Heart right ventricle (tissue), 16 donors: ENCODE results near the gene OTOGL. TPM values are rescaled to one million over a fixed set of nuclear protein-coding genes. Genes with fewer than 3 reads are reported as not detected.
"Not testable (repeated sequence)": the region's sequence is repeated elsewhere in the genome, so short reads cannot be mapped to it uniquely, and the experiment has no call there.

ENCODE experiments used
- ATAC-seq, 8 donors: fragments of 200-7000 bp; cut with Tn5 transposase; one replicate each; pipeline ENCODE4 v1.9.1; 2020; ENCODE audit warnings: mild to moderate bottlenecking in 8 of 8, moderate library complexity in 8 of 8, moderate number of reproducible peaks in 1 of 8
- DNase-seq, 2 donors: peaks; one replicate each; pipeline ENCODE4 v3.0.0-alpha.2; 2020
- H3K27ac ChIP-seq, 10 donors: fragments of 200-600 bp; sonication (generic) in 2 of 10; one replicate each; pipeline versions ENCODE4 v1.5.0 to v1.8.0; 2020 to 2022; ENCODE audit warnings: mild to moderate bottlenecking in 3 of 10
- H3K27me3 ChIP-seq, 7 donors: fragments of 200-600 bp; one replicate each; pipeline ENCODE4 v1.8.0; 2021 to 2022; ENCODE audit warnings: mild to moderate bottlenecking in 2 of 7
- H3K36me3 ChIP-seq, 9 donors: fragments of 200-600 bp; sonication (generic) in 1 of 9; one replicate each; pipeline versions ENCODE4 v1.5.0 to v1.8.0; 2020 to 2022; ENCODE audit warnings: mild to moderate bottlenecking in 2 of 9
- H3K4me1 ChIP-seq, 9 donors: fragments of 200-600 bp; sonication (generic) in 1 of 9; one replicate each; pipeline versions ENCODE4 v1.5.0 to v1.8.0; 2020 to 2022; ENCODE audit warnings: mild to moderate bottlenecking in 4 of 9
- H3K4me3 ChIP-seq, 10 donors: fragments of 200-600 bp; sonication (generic) in 2 of 10; one replicate each; pipeline versions ENCODE4 v1.5.0 to v1.8.0; 2020 to 2022; ENCODE audit warnings: mild to moderate bottlenecking in 7 of 10, moderate library complexity in 2 of 10
- H3K9me3 ChIP-seq, 11 donors: fragments of 200-600 bp in 10 of 11; sonication (generic) in 2 of 11; one replicate each; pipeline versions ENCODE4 v1.5.0 to v1.8.0; 2013 to 2022; ENCODE audit warnings: mild to moderate bottlenecking in 2 of 11, control low read depth in 1 of 11, moderate library complexity in 1 of 11
- CTCF ChIP-seq, 9 donors: fragments of 200-600 bp; sonication (generic) in 2 of 9; IDR thresholded peaks; one replicate each; pipeline versions ENCODE4 v1.5.0 to v1.8.0; 2021 to 2022; ENCODE audit warnings: antibody characterized with exemption in 9 of 9, mild to moderate bottlenecking in 5 of 9, moderate library complexity in 1 of 9
- WGBS, 2 donors: extraction: QIAGEN DNeasy Blood & Tissue Kit; methylation state at CpG; one replicate each; pipeline ENCODE4 v1.1.7; 2013; ENCODE audit warnings: inconsistent platforms in 1 of 2; 5-methylcytosine and 5-hydroxymethylcytosine counted together
- intact Hi-C, 10 donors: fragments of 100-400 bp; cut with DNase I; formaldehyde crosslinking; loops; one replicate each; pipeline versions ENCODE4 v1.11.1 to v1.14.2; 2022
- polyA plus RNA-seq, 2 donors: library from polyadenylated mRNA; stranded (reverse); fragments of 200-250 nt; gene quantifications; one replicate each; pipeline ENCODE4 v1.2.3, GENCODE V29; 2013
- total RNA-seq, 10 donors: library from RNA; stranded (reverse); fragmentation: NEBNext Ultra II Directional in 3 of 10; extraction: Animal tissue kit (Norgen Biotek cat#: 25700) in 3 of 10; gene quantifications; one replicate each; pipeline versions ENCODE4 v1.2.1 to v1.2.4, GENCODE V29; 2021 to 2023
- donor health status: Arrhythmogenic right ventricular cardiomyopathy.
- donor health status: ischemic (EF 13 %, LVEDD 7.1; RV severe dilation, severe dysfunction).
- donor health status: healthy with polysubstance abuse.
- donor health status: DM: no; HTN: yes; CAD: no.
- donor health status: DM: no; HTN: no; CAD: no.
- donor health status: ischemic (EF 25% LVEDD 6.9; RV normal size, moderate dysfunction).
- donor health status: ischemic (EF 25% LVEDD 5.7; RV mildly dilated, moderate dysfunction).
- donor health status: healthy.
- donor health status: DM: yes; HTN: yes; CAD: no.
- donor health status: Ischemic cardiomyopathy.
- donor health status: ischemic (EF 35%, LVEDD 5.7; RV mildly dilated, moderate dysfunction).
- donor health status: nonischemic (EF 11% LVEDD 7.7; RV severe dilation, severe dysfunction).
- donor health status: DM: yes; HTN: yes; CAD: no.
- donor health status: PGD.
- donor health status: ischemic (EF 29% LVEDD 5.4; RV normal size, mild dysfunction).
- donor health status: nonischemic (EF 23%, LVEDD 6.1; RV moderate dilation, normal function).

The OTOGL gene
- total and polyA plus RNA-seq, 12 donors: 0.04 to 1.4 (median 0.24) TPM

DNA sequence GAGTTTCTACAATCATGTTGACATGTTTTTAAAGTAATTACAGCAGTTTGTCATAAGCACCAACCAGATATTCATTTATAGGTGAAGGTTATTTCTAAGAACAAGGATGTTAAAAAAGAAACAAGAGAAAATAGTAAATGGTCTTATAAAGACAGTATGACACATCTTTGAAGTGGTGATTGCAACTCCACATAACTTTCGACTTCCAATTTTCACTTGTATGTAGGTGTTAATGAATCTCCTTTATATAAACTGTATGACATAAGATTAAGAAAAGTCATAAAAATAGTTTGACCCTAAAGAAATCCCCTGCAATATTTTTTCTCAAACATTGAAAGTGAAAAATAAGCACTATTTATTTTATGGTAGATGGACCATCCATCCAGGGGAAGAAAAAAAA lies 199.9 kb downstream of the OTOGL start:
- DNase-seq: no peak
- Histone ChIP-seq H3K4me3 (no peak overlapping the region), H3K36me3 (no peaks in the 10 kb centered on the region), H3K27ac (no peak overlapping the region), H3K27me3 (no peaks in the 10 kb centered on the region), H3K4me1 (no peaks in the 10 kb centered on the region), H3K9me3 (no peaks in the 10 kb centered on the region)
- TF ChIP-seq CTCF (IDR thresholded peaks at IDR 0.05): no peak
- no peak for ATAC-seq
- intact Hi-C loops: no loop called here
- 82 to 93% methylated on average over 1 of the region's 1 CpG for WGBS, 2 donors

DNA sequence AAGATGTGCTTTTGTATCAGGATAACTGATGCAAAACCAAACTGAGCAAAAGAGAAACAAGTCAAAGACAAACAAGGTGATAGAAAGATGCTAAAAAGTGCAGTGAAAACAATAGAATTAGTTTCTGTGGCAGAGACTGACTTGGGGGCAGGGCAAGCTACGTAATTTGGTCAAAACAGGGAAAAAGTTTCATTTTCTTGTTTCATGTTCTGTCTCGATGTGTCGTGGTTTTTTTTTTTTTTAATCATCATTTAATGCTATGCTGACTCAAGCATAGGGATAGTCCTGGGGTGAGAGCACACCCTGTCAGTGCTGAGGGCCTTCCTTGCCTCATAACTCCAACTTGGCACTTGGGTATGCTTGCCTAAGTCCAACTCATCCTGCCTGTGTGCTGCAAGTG lies 200.6 kb downstream of the OTOGL start:
- Histone ChIP-seq H3K4me1 (no peaks in the 10 kb centered on the region), H3K4me3 (no peak overlapping the region), H3K9me3 (no peaks in the 10 kb centered on the region), H3K27ac (no peak overlapping the region), H3K27me3 (no peaks in the 10 kb centered on the region), H3K36me3 (no peaks in the 10 kb centered on the region)
- DNase-seq: no peak
- no peak for ATAC-seq
- intact Hi-C loops: no loop called here
- 92 to 95% methylated on average over 3 of the region's 3 CpGs for WGBS, 2 donors
- no peak for TF ChIP-seq CTCF (IDR thresholded peaks at IDR 0.05)

- 94 to 96% methylated on average over 25 to 27 of the region's 27 CpGs for WGBS, 2 donors
- H3K4me3 ChIP-seq, ATAC-seq, intact Hi-C loops, H3K27ac ChIP-seq, H3K36me3 ChIP-seq, H3K9me3 ChIP-seq, H3K4me1 ChIP-seq, H3K27me3 ChIP-seq, DNase-seq: not testable (repeated sequence)
Measured at GRCh38 chr12:80307436-80307835, 208.1 kb downstream of the OTOGL start.

- peak in 1 of 9 donors; percentile 14 for TF ChIP-seq CTCF (IDR thresholded peaks at IDR 0.05)
- DNase-seq (no peak), ATAC-seq (no peak)
- Histone ChIP-seq H3K9me3 (no peaks in the 10 kb centered on the region), H3K4me3 (no peak overlapping the region), H3K4me1 (no peaks in the 10 kb centered on the region), H3K27me3 (no peaks in the 10 kb centered on the region), H3K27ac (no peak overlapping the region), H3K36me3 (no peaks in the 10 kb centered on the region)
- 43 to 56% methylated on average over 3 of the region's 3 CpGs for WGBS, 2 donors
- intact Hi-C loops: no loop called here
Measured at GRCh38 chr12:80313209-80313608, 213.9 kb downstream of the OTOGL start.

DNA sequence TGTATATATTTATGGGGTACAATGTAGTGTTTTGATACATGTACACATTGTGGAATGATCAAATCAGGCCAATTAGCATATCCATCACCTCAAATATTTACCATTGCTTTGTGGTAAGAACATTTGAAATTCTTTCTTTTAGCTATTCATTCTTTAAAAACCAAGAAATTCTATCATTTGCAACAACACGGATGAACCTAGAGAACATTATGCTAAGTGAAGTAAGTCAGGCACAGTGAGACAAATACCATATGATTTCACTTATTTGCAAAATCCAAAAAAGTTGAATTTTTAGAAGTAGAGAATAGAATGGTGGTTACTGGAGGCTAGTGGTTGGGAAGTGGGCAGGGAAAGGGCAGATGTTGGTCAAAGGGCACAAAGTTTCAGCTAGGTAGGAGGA lies 215.4 kb downstream of the OTOGL start:
- Histone ChIP-seq H3K4me1 (no peaks in the 10 kb centered on the region), H3K27ac (no peak overlapping the region), H3K36me3 (no peaks in the 10 kb centered on the region), H3K4me3 (no peak overlapping the region), H3K27me3 (no peaks in the 10 kb centered on the region), H3K9me3 (no peaks in the 10 kb centered on the region)
- intact Hi-C loops: no loop called here
- DNase-seq (no peak), ATAC-seq (no peak)
- WGBS, 2 donors: 94 to 100% methylated on average over 1 of the region's 1 CpG
- no peak for TF ChIP-seq CTCF (IDR thresholded peaks at IDR 0.05)
